NCI-H1092 (cell line): ENCODE data around the gene SEH1L.
A peak's percentile ranks its signal among the peaks of the same experiment; 100 is the strongest.
"Not testable (repeated sequence)": the region's sequence is repeated elsewhere in the genome, so short reads cannot be mapped to it uniquely, and the experiment has no call there.

ENCODE experiments used
- DNase-seq: peaks from one replicate; lab custom pipeline; 2025; lab: John Stamatoyannopoulos, UW

The SEH1L gene, protein sequence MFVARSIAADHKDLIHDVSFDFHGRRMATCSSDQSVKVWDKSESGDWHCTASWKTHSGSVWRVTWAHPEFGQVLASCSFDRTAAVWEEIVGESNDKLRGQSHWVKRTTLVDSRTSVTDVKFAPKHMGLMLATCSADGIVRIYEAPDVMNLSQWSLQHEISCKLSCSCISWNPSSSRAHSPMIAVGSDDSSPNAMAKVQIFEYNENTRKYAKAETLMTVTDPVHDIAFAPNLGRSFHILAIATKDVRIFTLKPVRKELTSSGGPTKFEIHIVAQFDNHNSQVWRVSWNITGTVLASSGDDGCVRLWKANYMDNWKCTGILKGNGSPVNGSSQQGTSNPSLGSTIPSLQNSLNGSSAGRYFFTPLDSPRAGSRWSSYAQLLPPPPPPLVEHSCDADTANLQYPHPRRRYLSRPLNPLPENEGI

GRCh38 chr18:12947285-12948049 is at the start of gene SEH1L:
Gene SEH1L, plus strand, starts transcription at chr18:12948011. Its CDS starts 111 bp downstream, at chr18:12948122.
- DNase-seq: peak; percentile 94

GRCh38 chr18:12901208-12901607 is 46.6 kb upstream of the SEH1L start:
- DNase-seq: not testable (repeated sequence)

DNA sequence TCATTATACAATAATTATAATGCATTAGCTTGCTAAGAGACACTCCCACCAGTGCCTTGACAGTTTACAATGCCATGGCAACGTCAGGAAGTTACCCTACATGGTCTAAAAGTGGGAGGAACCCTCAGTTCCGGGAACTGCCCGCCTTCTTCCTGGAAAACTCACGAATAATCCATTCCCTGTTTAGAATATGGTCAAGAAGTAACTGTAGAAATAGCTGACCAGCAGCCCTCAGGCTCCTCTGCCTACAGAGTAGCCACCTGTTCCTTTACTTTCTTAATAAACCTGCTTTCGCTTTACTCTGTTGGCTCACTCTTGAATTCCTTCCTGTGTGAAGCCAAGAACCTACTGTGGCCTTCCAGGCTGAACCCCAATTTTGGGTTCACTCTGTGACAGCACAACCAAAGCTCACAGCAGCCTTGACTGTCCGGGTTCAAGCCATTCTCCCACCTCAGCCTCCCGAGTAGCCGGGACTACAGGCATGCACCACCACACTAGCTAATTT is 43.7 kb upstream of the SEH1L start:
- DNase-seq: no peak

- no peak for DNase-seq
Observed at GRCh38 chr18:12906119-12906518, 41.7 kb upstream of the SEH1L start.

- DNase-seq: no peak
Observed at GRCh38 chr18:12906773-12907172, 41.0 kb upstream of the SEH1L start.

DNA sequence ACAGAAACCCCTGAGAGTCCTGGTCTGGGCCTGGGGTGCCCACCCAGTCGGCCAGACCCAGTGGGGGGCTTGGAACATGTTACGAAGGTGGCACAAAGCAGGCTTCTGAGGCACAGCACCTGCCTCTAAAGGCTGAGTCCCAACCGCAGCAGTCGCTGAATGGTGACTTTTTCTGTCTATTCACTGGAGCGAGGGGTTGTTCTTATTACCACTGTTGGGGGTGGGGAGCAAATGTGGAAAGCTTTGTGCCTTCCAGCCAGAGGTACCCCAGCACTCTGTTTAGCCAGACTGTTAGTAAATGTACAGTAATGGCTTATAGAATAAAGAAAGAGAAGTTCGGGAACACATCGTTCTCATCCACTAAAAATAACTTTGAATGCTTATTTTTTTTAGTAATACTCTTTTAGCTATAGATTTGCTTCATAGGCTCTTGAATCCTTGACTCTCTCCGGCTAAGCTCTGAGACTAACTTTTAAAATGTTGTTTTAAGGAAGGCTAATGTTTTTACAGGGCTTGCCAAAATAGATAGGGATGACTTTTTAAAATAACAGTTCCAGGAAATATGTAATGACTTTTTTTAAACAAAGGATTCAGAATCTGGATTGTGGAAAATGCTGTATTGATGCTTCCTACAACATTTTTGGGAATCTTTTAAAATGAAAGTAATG is 40.4 kb upstream of the SEH1L start:
- DNase-seq: no peak

- DNase-seq: no peak
Observed at GRCh38 chr18:12908706-12909105, 39.1 kb upstream of the SEH1L start.

DNA sequence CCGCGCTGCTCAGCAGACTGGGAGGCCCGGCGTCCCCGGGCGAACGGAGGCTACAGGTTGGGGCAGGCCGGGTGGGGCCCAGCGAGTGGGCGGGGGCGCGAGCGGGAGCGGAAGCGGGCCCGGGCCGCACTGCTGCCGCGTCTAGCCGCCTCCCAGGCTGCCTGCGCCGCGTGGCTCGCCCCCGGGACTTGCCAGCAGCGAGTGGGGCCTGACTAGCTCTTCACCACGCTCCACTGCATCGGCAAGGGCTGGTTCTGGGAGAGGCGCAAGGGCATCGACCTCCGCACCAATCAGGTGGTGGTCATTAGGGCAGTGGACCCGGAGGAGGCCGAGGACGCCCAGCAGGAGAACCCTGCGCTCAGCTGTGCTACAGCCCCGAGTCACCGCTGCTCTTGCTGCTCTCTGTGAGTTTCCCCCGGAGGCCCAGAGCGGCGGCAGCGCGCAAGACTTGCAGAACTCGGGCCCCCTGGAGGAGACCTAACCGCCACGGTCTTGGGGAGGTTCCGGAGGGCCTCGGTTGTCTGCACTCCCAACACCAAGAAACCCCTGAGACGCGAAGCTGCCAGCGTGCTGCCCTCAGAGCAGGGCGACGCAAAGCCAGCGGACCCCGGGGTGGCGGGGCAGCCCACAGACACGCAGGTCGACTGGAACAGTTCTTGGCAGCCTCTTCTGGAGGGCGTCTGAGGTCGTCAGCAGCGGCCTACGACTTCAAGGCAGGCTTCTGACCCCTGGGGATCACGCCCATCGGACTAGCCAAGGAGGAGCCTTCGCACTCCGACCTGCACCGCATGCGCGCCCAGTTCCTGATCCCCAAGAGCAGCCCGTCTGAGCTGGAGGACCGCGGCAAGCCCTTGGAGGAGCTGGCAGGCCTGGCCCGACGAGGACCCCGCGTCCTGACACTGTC is 36.5 kb upstream of the SEH1L start:
- no peak for DNase-seq

DNA sequence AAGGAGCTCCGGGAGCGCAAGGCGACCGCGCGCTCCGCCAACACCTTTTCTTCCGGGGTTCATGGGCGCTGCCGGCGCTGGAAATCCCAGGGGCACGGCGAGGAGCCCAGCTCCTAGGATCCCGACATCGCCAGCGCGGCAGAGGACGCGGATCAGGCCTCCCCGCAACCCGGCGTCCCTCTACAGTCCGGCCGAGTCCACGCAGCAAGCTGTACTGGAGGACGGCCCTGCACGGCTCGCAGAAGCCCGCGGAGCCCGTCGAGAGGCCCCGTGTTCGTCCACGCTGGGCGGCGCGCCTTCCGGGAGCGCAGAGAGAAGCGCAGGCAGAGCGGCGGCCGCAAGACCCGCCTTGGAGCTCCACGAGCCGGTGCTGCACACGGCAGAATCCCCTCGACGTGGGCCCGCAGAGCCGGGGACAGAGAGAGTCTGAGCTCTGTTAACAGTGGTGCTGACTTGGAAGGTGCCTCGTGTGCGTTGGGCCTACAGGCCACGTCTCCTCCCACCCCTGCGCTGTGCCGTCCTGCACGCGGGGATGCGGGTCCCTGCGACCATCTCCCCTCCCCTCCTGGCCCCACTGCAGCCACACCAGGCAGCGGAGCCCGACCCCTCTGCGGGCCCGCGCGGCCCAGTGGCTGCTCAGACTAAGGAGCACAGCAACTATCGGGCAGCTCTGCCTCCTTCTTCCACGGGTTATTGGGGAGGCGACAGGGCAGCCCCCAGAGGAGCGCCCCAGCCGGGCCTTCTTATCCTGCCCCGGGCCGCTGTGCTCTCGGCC is 35.7 kb upstream of the SEH1L start:
- no peak for DNase-seq

- DNase-seq: no peak
Observed at GRCh38 chr18:12921178-12921577, 26.6 kb upstream of the SEH1L start.

DNA sequence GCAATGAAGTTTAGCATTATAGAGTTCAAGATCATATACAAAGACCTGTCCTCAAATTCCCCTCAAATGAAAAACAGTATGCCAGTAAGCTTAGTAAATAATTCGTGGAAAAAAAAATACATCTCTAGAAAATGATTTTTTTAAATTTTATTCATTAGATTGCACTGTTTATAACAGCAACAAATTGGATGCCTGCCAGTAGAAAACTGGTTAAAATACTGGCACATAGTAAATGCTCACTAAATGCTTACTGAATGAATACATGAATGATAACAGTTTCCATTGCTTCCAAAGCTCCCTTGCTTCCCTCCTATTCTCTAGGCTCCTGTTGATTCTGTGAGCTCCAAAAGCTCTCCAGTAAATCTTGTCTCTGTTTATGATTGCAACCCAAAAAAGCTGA is 25.5 kb upstream of the SEH1L start:
- no peak for DNase-seq

DNA sequence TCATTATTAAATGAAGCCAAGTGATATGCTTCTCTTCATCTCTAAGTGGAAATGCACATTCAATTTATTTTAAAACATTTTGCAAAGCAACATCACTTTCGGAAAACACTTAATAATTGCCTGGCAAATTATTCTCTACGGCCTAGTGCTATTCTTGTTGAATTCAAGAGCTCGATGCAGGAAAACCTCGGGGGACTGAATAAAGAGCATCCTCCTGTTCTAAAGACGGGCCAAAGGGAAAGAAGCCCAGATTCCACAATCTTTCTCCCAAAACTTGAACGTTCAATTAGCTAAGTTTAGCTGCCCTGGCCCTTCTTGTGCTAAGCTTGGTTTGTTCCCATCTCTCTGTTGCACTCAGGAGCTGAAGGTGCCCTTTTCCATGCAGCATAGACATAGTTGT is 23.2 kb upstream of the SEH1L start:
- no peak for DNase-seq

DNA sequence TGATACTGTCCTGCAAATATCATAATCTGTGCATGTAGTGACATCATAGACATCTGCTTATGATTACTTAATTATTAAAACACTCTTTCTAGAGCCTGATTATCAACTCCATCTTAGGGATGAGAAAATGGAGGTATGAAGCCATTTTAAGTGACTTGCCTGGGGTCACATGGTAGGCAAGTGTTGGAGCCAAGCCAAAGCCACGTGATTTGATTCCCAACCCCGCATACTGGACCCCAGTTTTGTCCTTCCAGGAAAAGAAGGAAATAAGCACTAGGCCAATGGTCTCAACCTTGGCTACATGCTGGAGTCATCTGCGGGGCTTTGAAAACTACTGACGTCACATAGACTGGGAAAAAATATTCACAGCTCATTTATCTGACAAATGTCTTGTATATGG is 19.6 kb upstream of the SEH1L start:
- no peak for DNase-seq

DNA sequence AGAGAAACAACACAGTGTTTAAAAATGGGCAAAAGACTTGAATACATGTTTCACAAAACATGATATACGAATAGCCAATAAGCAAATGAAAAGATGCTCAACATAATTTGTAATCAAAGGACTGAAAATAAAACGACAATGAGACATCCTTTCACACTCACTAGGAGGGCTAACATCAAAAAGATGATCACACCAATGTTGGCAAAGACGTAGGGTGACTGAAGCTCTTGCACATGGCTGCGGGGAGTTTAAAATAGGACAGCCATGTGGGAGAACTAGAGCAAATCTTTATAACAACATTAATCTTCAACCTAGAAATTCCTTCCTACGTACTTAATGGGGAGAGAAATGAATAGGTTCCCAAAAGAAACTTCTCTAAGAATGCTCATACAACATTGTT is 19.2 kb upstream of the SEH1L start:
- no peak for DNase-seq

GRCh38 chr18:12929477-12930083 is 18.2 kb upstream of the SEH1L start:
- no peak for DNase-seq

DNA sequence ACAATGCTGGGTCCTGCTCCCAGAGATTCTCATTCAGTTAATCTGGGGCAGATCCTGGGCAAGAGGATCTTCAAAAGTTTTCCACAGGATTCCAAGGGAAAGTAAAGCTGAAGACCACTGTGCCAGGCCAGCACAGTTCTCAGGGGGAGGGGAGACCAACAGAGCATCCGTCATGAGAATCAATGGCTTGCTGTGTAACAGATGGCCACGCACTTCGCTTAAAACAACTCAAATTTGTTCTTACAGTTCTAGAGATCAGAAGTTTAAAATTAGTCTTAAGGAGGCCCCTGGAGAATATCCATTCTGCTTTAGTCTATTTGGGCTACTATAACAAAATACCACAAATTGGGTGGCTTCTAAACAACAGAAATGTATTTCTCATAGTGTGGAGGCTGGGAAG is 17.4 kb upstream of the SEH1L start:
- DNase-seq: no peak

DNA sequence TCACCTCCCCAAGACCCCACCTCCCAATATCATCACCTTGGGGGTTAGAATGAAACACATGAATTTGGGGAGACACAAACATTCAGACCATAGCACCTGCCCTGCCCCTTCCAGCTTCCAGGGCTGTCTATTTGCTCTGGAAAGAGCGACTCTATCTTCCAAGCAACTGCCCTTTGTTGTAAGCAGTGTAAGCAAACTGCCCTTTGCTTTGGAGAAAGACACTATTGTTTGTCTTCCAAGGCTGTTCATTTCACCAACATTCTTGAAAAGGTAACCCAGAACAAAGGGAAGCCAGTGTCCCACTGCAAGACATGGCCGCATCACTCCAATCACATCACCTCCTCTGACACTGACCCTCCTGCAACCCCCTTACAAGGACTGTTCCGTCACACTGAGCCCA is 16.9 kb upstream of the SEH1L start:
- DNase-seq: no peak

- no peak for DNase-seq
Observed at GRCh38 chr18:12933327-12933726, 14.5 kb upstream of the SEH1L start.

- peak; percentile 23 for DNase-seq
Observed at GRCh38 chr18:12934454-12935071, 13.2 kb upstream of the SEH1L start.

DNA sequence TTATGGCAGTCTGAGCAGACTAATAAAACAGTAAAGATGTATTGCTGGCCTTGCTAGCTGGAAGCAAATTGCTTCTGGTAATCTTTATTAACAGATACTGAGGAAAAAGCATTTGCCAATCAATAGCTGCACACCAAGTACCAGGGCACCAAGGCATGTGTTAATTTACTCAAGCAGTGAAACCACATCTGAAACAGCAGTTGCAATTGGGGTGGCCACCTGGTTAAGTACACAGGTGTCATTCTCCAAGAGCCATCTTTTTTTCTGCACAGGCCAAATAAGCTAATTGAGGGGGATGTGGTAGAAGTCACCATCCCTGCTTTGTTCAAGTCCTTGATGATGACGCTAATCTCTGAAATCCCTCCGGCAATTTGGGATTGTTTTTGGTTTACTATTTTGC is 8.6 kb upstream of the SEH1L start:
- no peak for DNase-seq
